Measurements from ENCODE around the gene FNDC11. TPM values are rescaled to one million over a fixed set of nuclear protein-coding genes. Genes with fewer than 3 reads are reported as not detected.

FNDC11 gene
- total RNA-seq, 1 donor from 2014 or later: 1.3 TPM

GRCh38 chr20:63592661-63593060 lies 38.7 kb downstream of the FNDC11 start:
- Mint-ChIP-seq H3K4me1 (ENCODE audit: unreplicated experiment) (peaks cover 2% of the 10 kb centered on the region), H3K36me3 (ENCODE audit: low read depth, unreplicated experiment) (peaks cover 13% of the 10 kb centered on the region), H3K9me3 (ENCODE audit: unreplicated experiment) (no peaks in the 10 kb centered on the region), H3K27me3 (ENCODE audit: unreplicated experiment) (peaks cover 7% of the 10 kb centered on the region), H3K4me3 (ENCODE audit: unreplicated experiment) (no peak overlapping the region), H3K27ac (ENCODE audit: unreplicated experiment) (no peak overlapping the region)
- DNase-seq (ENCODE audit: low spot score): no peak
- no peak for TF ChIP-seq CTCF (IDR thresholded peaks at IDR 0.05; ENCODE audit: unreplicated experiment)

- TF ChIP-seq CTCF (IDR thresholded peaks at IDR 0.05; ENCODE audit: unreplicated experiment): no peak
- no peak overlapping the region for H3K4me3 Mint-ChIP-seq (ENCODE audit: unreplicated experiment)
- no peak overlapping the region for H3K27ac Mint-ChIP-seq (ENCODE audit: unreplicated experiment)
- no peaks in the 10 kb centered on the region for H3K9me3 Mint-ChIP-seq (ENCODE audit: unreplicated experiment)
- H3K27me3 Mint-ChIP-seq (ENCODE audit: unreplicated experiment): peaks cover 5% of the 10 kb centered on the region
- peaks cover 2% of the 10 kb centered on the region for H3K4me1 Mint-ChIP-seq (ENCODE audit: unreplicated experiment)
- no peak for DNase-seq (ENCODE audit: low spot score)
- peaks cover 17% of the 10 kb centered on the region for H3K36me3 Mint-ChIP-seq (ENCODE audit: low read depth, unreplicated experiment)
These were observed 40.1 kb downstream of the FNDC11 start for GRCh38 chr20:63594043-63594561.

DNA sequence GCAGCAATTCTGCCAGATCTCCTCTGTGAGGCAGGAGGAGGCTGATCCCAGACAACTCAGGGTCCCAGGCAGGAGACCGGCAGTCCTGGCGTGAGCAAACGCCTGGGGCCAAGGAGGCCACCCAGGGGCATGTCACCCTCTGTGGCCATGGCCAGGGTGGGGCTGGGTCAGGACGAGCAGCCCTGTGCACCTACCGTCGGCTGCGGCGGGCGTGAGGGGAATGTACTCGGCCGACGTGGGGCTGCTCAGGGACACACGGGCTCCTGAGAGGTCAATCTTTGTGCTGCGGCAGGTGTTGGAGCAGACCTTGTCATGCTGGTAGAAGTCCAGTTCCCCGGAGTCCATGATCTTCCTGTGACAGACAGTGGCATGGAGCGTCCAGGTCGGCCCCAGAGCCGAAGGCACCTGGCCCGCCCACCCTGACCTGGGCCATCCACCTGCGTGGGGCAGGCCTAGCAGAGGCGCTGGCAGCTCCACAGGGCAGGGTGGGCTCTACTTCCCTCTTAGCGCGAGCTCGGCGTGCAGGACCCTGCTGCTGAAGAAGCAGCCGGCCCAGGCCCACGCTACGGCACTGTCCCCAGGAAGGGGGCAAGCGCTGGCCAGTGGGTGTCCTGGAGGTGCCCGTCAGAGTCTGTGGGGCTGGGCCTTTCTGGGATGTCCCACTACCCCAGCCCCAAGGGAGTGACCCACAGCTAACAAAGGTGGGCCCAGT lies 41.6 kb downstream of the FNDC11 start:
- Mint-ChIP-seq H3K27me3 (ENCODE audit: unreplicated experiment) (peaks cover 5% of the 10 kb centered on the region), H3K4me1 (ENCODE audit: unreplicated experiment) (no peaks in the 10 kb centered on the region), H3K36me3 (ENCODE audit: low read depth, unreplicated experiment) (peaks cover 24% of the 10 kb centered on the region), H3K27ac (ENCODE audit: unreplicated experiment) (no peak overlapping the region), H3K9me3 (ENCODE audit: unreplicated experiment) (no peaks in the 10 kb centered on the region), H3K4me3 (ENCODE audit: unreplicated experiment) (no peak overlapping the region)
- DNase-seq (ENCODE audit: low spot score): no peak
- no peak for TF ChIP-seq CTCF (IDR thresholded peaks at IDR 0.05; ENCODE audit: unreplicated experiment)

DNA sequence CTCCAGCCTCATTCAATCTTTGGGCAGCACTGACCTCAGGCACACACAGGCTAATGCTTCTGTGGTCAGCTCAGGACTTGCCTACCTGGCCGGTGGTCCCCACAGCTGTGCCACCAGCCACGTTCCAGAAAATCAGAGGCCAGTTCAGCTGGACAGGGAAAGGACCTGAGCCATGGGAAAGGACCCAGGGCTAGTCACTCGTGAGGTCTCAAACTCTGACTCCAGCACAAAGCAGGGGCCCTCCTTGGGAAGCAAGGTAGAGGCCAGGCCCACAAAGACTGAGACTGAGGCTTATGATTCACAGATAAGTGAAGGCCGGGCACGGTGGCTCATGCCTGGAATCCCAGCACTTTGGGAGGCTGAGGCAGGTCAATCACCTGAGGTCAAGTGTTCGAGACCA lies 42.5 kb downstream of the FNDC11 start:
- H3K9me3 Mint-ChIP-seq (ENCODE audit: unreplicated experiment): no peaks in the 10 kb centered on the region
- no peak overlapping the region for H3K4me3 Mint-ChIP-seq (ENCODE audit: unreplicated experiment)
- no peak for TF ChIP-seq CTCF (IDR thresholded peaks at IDR 0.05; ENCODE audit: unreplicated experiment)
- no peak for DNase-seq (ENCODE audit: low spot score)
- peaks cover 4% of the 10 kb centered on the region for H3K27me3 Mint-ChIP-seq (ENCODE audit: unreplicated experiment)
- H3K4me1 Mint-ChIP-seq (ENCODE audit: unreplicated experiment): no peaks in the 10 kb centered on the region
- peaks cover 18% of the 10 kb centered on the region for H3K36me3 Mint-ChIP-seq (ENCODE audit: low read depth, unreplicated experiment)
- no peak overlapping the region for H3K27ac Mint-ChIP-seq (ENCODE audit: unreplicated experiment)

Data from endothelial cell (in vitro differentiated cells).